MM.1S (cell line): ENCODE data around the gene SLC6A11.

Source experiments
- DNase-seq: peaks from one replicate; pipeline ENCODE4 v3.0.0-alpha.2; 2015
- H2AFZ ChIP-seq: fragments of 300-600 bp; sonication (generic); 2 replicates; pipeline ENCODE4 v1.6.0; 2016; ENCODE audit warnings: antibody characterized with exemption, low read length
- H3F3A ChIP-seq: fragments of 300-600 bp; sonication (generic); 2 replicates; pipeline ENCODE4 v1.6.1; 2016; ENCODE audit warnings: mild to moderate bottlenecking, antibody characterized with exemption, low read length, moderate library complexity, mixed read lengths; ENCODE audit not compliant: insufficient read depth
- H3K27ac ChIP-seq: fragments of 300-600 bp; sonication (generic); 2 replicates; pipeline ENCODE4 v1.5.1; 2016; ENCODE audit warnings: mild to moderate bottlenecking, low read length
- H3K27me3 ChIP-seq: fragments of 300-600 bp; sonication (generic); replicated peaks from 2 replicates; pipeline ENCODE4 v1.6.0; 2016; ENCODE audit warnings: low read length; ENCODE audit not compliant: insufficient read depth
- H3K36me3 ChIP-seq: fragments of 300-600 bp; sonication (generic); replicated peaks from 2 replicates; pipeline ENCODE4 v1.6.1; 2016; ENCODE audit warnings: mild to moderate bottlenecking, low read length, mixed read lengths; ENCODE audit not compliant: insufficient read depth
- H3K4me1 ChIP-seq: fragments of 300-600 bp; sonication (generic); 2 replicates; pipeline ENCODE4 v1.6.1; 2016; ENCODE audit warnings: low read length, mixed read lengths
- H3K4me2 ChIP-seq: fragments of 300-600 bp; sonication (generic); 2 replicates; pipeline ENCODE4 v1.6.0; 2016; ENCODE audit warnings: low read depth, low read length
- H3K4me3 ChIP-seq: fragments of 300-600 bp; sonication (generic); 2 replicates; pipeline ENCODE4 v1.5.1; 2016; ENCODE audit warnings: low read length, mixed read lengths
- H3K79me2 ChIP-seq: fragments of 300-600 bp; sonication (generic); 2 replicates; pipeline ENCODE4 v1.6.1; 2016; ENCODE audit warnings: mixed run types, low read length, mixed read lengths
- H3K9ac ChIP-seq: fragments of 300-600 bp; sonication (generic); 2 replicates; pipeline ENCODE4 v1.6.1; 2016; ENCODE audit warnings: low read length, mixed read lengths
- H3K9me2 ChIP-seq: fragments of 300-600 bp; sonication (generic); replicated peaks from 2 replicates; pipeline ENCODE4 v1.6.1; 2016; ENCODE audit warnings: mild to moderate bottlenecking, low read length, mixed read lengths; ENCODE audit not compliant: insufficient read depth
- H3K9me3 ChIP-seq: fragments of 300-600 bp; sonication (generic); replicated peaks from 2 replicates; pipeline ENCODE4 v1.6.1; 2016; ENCODE audit warnings: mild to moderate bottlenecking, low read length, mixed read lengths; ENCODE audit not compliant: insufficient read depth
- H4K20me1 ChIP-seq: fragments of 300-600 bp; sonication (generic); 2 replicates; pipeline ENCODE4 v1.6.1; 2016; ENCODE audit warnings: mild to moderate bottlenecking, low read length, moderate library complexity, mixed read lengths; ENCODE audit not compliant: insufficient read depth
- EZH2 ChIP-seq: fragments of 300-600 bp; sonication (generic); optimal IDR thresholded peaks from 2 replicates; pipeline ENCODE3; 2017; ENCODE audit warnings: low read depth, mild to moderate bottlenecking, antibody characterized with exemption, low read length, mixed read lengths
- EZH2phosphoT487 ChIP-seq: fragments of 300-600 bp; sonication (generic); IDR thresholded peaks from 2 replicates; pipeline ENCODE4 v1.6.1; 2018; ENCODE audit warnings: antibody characterized with exemption, low read length
- TF ChIP-seq, protein P1 (sequence below): fragments of 300-600 bp; sonication (generic); IDR thresholded peaks from 2 replicates; pipeline ENCODE4 v1.5.1; 2016; ENCODE audit warnings: antibody characterized with exemption, low read length, mixed read lengths

The SLC6A11 gene

GRCh38 chr3:10933021-10933420 lies 117.0 kb downstream of the SLC6A11 start:
- Histone ChIP-seq H3K4me2 (no peak overlapping the region), H3K4me1 (no peaks in the 10 kb centered on the region), H3K9me3 (no peaks in the 10 kb centered on the region), H3K27ac (no peak overlapping the region), H3K27me3 (peaks cover 47% of the 10 kb centered on the region), H3F3A (no peaks in the 10 kb centered on the region), H3K36me3 (no peaks in the 10 kb centered on the region), H3K79me2 (no peaks in the 10 kb centered on the region), H2AFZ (no peak overlapping the region), H4K20me1 (no peaks in the 10 kb centered on the region), H3K9me2 (no peaks in the 10 kb centered on the region), H3K4me3 (no peak overlapping the region), H3K9ac (no peak overlapping the region)
- no peak for TF ChIP-seq EZH2
- no peak for DNase-seq

GRCh38 chr3:10933470-10933804 lies 117.4 kb downstream of the SLC6A11 start:
- H2AFZ ChIP-seq = no peak overlapping the region

DNA sequence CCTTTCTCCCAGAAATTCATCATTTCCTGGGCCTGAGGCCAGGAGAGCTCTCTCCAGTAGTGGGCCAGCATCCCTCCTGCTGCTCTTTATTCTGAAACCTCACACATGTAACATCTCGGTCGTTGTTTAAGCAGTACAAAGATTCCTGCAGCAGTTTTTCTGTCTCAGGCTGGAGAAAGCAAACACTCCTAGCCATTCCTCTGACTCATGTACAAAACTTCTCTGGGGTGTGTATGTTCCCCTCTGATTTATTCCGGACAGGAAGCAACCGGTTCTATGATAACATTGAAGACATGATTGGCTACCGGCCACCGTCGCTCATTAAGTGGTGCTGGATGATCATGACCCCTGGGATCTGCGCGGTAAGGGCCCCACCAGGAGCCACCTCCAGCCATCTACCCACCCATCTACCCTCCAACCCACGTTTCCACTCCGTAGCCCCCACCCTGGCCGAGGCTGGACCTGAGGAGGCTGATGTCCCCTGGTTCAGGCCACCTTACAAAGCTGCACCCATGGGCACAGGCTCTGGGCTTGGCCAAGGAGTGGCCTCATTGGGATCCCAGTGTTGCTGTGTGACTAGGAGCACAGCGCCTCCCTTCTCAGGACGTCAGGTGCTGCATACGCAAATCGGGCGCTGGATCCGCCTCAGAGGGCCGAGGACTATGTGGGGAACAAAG lies 117.9 kb downstream of the SLC6A11 start:
- no peak overlapping the region for H3K27ac ChIP-seq

More at GRCh38 chr3:10933470-10933804, 117.4 kb downstream of the SLC6A11 start:
- Histone ChIP-seq H4K20me1 (no peaks in the 10 kb centered on the region), H3K9me2 (no peaks in the 10 kb centered on the region), H3K4me1 (no peaks in the 10 kb centered on the region), H3K9ac (no peak overlapping the region), H3F3A (no peaks in the 10 kb centered on the region), H3K4me3 (no peak overlapping the region), H3K9me3 (no peaks in the 10 kb centered on the region), H3K27ac (no peak overlapping the region), H3K4me2 (no peak overlapping the region), H3K36me3 (no peaks in the 10 kb centered on the region), H3K79me2 (no peaks in the 10 kb centered on the region), H3K27me3 (peaks cover 51% of the 10 kb centered on the region)
- no peak for DNase-seq
- TF ChIP-seq EZH2phosphoT487 (no peak), EZH2 (no peak)
- TF ChIP-seq, protein P1, sequence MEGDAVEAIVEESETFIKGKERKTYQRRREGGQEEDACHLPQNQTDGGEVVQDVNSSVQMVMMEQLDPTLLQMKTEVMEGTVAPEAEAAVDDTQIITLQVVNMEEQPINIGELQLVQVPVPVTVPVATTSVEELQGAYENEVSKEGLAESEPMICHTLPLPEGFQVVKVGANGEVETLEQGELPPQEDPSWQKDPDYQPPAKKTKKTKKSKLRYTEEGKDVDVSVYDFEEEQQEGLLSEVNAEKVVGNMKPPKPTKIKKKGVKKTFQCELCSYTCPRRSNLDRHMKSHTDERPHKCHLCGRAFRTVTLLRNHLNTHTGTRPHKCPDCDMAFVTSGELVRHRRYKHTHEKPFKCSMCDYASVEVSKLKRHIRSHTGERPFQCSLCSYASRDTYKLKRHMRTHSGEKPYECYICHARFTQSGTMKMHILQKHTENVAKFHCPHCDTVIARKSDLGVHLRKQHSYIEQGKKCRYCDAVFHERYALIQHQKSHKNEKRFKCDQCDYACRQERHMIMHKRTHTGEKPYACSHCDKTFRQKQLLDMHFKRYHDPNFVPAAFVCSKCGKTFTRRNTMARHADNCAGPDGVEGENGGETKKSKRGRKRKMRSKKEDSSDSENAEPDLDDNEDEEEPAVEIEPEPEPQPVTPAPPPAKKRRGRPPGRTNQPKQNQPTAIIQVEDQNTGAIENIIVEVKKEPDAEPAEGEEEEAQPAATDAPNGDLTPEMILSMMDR = no peak

GRCh38 chr3:10935028-10935427 lies 119.0 kb downstream of the SLC6A11 start:
- no peaks in the 10 kb centered on the region for H3K36me3 ChIP-seq
- peaks cover 61% of the 10 kb centered on the region for H3K27me3 ChIP-seq
- H4K20me1 ChIP-seq = no peaks in the 10 kb centered on the region
- no peak overlapping the region for H3K9ac ChIP-seq
- H3F3A ChIP-seq = no peaks in the 10 kb centered on the region
- H3K4me2 ChIP-seq = no peak overlapping the region
- TF ChIP-seq, protein P1 = no peak
- TF ChIP-seq EZH2 = no peak
- TF ChIP-seq EZH2phosphoT487 = no peak
- no peak overlapping the region for H2AFZ ChIP-seq
- no peaks in the 10 kb centered on the region for H3K4me1 ChIP-seq
- H3K4me3 ChIP-seq = no peak overlapping the region
- DNase-seq = no peak
- H3K9me2 ChIP-seq = no peaks in the 10 kb centered on the region
- H3K79me2 ChIP-seq = no peaks in the 10 kb centered on the region
- no peaks in the 10 kb centered on the region for H3K9me3 ChIP-seq
- no peak overlapping the region for H3K27ac ChIP-seq

More for the DNA sequence above, 117.9 kb downstream of the SLC6A11 start:
- Histone ChIP-seq H3K4me1 (no peaks in the 10 kb centered on the region), H3K4me2 (no peak overlapping the region), H3K9me2 (no peaks in the 10 kb centered on the region), H3K79me2 (no peaks in the 10 kb centered on the region), H3K4me3 (no peak overlapping the region), H3K27me3 (peaks cover 56% of the 10 kb centered on the region), H4K20me1 (no peaks in the 10 kb centered on the region), H3K36me3 (no peaks in the 10 kb centered on the region), H3K9ac (no peak overlapping the region), H2AFZ (no peak overlapping the region), H3F3A (no peaks in the 10 kb centered on the region), H3K9me3 (no peaks in the 10 kb centered on the region)
- TF ChIP-seq, protein P1 = no peak
- TF ChIP-seq EZH2phosphoT487 (no peak), EZH2 (no peak)
- DNase-seq = no peak
